ENCODE measurements around the gene TNFRSF1B.

Gene TNFRSF1B

DNA sequence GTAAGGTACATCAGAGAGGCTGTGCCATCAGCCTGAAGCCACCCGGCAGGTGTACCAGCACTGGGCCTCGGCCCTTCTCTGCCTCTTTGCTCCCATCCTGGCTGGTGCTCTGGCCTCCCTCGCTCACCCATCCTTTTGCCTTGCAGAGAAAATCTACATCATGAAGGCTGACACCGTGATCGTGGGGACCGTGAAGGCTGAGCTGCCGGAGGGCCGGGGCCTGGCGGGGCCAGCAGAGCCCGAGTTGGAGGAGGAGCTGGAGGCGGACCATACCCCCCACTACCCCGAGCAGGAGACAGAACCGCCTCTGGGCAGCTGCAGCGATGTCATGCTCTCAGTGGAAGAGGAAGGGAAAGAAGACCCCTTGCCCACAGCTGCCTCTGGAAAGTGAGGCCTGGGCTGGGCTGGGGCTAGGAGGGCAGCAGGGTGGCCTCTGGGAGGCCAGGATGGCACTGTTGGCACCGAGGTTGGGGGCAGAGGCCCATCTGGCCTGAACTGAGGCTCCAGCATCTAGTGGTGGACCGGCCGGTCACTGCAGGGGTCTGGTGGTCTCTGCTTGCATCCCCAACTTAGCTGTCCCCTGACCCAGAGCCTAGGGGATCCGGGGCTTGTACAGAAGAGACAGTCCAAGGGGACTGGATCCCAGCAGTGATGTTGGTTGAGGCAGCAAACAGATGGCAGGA, 24.5 kb upstream of the TNFRSF1B start:
- no peak for DNase-seq

- DNase-seq = no peak
Measured at GRCh38 chr1:12142891-12143630, 23.7 kb upstream of the TNFRSF1B start.

- DNase-seq = peak; percentile 47
Measured at GRCh38 chr1:12143631-12144155, 23.1 kb upstream of the TNFRSF1B start.

DNA sequence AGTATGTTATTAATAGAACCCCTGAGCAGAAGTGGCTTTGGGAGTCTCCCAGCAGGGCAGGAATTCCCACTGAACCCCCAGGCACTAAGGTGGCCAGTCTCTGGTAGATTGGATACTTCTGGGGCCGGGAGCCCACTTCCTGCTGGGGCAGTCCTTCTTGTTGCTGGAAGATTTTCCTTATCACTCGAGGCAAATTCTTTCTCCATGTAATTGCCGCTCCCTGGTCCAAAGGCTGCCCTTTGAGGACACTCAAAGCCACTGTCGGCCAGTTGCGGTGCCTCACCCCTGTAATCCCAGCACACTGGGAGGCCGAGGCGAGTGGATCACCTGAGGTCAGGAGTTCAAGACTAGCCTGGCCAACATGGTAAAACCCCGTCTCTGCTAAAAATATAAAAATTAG, 22.6 kb upstream of the TNFRSF1B start:
- no peak for DNase-seq

- no peak for DNase-seq
Measured at GRCh38 chr1:12144969-12145368, 21.8 kb upstream of the TNFRSF1B start.

GRCh38 chr1:12145616-12146342, 21.0 kb upstream of the TNFRSF1B start:
- DNase-seq = no peak

GRCh38 chr1:12146343-12147112, 20.3 kb upstream of the TNFRSF1B start:
- no peak for DNase-seq

- no peak for DNase-seq
Measured at GRCh38 chr1:12147201-12147701, 19.5 kb upstream of the TNFRSF1B start.

- DNase-seq = no peak
Measured at GRCh38 chr1:12148160-12148957, 18.4 kb upstream of the TNFRSF1B start.

DNA sequence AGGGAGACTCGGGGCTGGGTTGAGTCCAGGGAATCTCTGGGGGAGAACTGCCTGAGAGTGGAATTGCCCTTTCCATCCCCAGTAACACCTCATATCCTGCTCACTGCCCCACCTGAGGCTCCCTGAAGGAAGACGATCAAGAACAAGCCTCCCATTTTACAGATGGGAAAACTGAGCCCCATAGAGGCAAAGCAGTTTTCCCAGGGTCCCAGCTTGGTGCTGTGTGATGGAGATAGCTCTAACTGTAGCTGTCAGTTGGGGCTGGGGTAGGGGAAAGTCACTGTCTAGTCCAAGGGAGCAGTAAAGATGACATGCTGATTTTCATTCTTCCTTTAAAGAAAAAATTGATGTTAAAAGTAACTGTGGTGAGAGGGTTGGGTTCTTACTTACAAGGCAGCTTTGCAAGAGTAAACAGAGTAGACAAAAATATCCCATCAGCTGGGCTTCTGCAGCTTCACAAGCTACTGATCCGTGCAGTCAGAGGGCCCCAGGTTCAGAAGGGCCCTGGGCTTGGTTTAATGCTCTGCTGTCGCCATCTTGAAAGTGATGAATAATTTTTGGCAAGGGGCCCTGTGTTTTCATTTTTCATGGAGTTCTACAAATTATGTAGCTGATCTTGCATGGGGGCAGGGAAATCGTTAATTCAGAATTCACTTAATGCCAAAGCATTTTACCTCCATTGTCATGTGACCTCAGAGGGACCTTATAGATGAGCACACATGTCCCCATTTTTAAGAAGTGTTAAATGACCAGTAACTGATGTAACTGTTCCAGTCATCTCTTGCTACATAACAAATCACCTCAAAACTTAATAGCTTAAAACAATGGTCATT, 17.6 kb upstream of the TNFRSF1B start:
- no peak for DNase-seq

GRCh38 chr1:12149791-12150175, 17.0 kb upstream of the TNFRSF1B start:
- DNase-seq = no peak

DNA sequence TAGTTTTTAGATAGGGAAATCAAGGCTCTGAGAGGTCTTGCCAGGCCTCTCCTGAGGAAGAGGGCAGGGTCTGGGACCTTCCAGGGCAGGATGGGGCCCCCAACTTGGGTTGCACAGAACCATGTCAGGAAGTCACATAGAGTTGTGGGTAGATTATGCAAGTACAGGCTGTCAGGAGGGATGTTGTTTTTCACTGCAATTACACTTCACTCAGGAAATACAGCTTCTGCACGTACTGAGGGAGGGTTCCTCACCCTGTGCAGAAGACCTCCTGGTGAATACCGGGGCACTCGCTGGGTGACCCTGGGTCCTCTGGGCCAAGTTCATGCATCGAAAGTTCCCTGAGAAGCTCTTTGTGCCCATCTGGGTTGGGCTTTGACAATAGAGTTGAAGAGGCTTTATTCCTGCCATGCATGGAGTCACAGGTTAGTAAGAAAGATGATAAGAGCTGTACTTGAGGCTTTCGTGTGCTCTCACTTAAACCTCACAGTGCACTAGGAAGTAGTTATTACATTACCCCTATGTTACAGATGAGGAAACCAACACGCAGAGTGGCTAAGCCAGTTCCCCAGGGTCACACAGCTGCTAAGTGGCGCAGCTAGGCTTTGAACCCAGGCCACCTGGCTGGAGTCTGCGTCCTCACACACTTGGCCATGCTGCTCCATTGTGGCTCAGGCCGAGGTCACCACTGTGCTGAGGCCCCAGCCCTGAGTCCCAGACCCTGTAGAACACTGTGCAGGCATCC, 16.2 kb upstream of the TNFRSF1B start:
- DNase-seq = no peak

DNA sequence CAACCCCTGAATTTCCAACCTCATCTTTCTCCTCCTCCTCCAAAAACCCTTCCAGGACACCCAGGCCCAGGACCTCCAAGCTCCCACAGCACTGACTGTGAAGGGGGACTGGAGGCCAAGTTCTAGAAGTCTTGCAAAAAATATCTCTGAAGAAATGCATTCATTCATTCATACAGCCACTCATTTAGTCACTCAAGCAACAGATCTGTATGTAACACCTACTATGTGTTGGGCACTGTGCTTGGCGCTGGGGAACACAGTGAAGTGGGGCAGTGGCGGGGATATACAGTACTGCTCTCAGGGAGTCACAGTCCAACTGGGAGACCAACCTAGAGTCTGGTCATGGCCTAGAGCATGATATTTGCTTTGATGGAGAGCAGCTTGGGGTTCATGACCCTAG, 15.3 kb upstream of the TNFRSF1B start:
- DNase-seq = no peak

- DNase-seq = no peak
Measured at GRCh38 chr1:12152113-12152891, 14.5 kb upstream of the TNFRSF1B start.

- DNase-seq = no peak
Measured at GRCh38 chr1:12153181-12153785, 13.5 kb upstream of the TNFRSF1B start.

- no peak for DNase-seq
Measured at GRCh38 chr1:12155328-12155727, 11.5 kb upstream of the TNFRSF1B start.

DNA sequence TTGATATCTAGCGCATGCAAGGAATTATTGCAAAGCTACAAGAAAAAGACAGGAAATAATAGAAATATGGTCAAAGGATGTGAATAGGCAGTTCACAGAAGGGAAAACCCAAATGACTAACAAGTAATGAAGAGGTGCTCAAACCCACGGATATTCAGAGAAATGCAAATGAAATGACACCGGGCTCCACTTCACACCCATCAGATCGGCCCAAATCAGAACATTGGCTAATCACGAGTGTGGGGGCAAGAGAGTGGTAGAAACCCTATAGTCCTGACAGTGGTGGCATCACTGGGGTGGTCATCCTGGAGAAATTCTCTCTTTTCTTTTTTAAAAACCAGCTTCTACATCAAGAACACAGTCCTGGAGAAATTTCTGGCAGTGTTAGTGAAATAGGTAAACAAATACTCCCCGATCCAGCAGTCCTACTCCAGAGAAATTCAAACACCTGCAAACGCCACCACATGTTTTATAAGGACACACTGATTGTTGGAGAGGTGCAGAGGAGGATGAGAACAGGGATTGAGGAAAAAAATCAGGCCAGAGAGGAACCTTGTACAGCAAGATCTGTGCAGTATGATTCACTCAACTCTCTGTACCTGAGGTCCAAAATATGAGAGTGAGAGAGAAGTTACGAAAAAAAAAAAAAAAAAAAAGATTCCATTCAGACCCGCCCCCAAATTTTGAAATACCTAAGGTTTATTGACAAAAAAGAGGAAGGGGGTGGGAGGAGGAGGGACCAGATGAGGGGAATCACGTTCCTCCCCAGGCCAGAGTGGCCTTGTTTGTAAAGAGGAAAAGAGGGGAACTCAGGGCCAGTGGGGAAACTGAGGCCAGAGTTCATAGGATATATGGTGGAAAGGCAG, 9.2 kb upstream of the TNFRSF1B start:
- peak; percentile 62 for DNase-seq
